GM18909 (cell line): ENCODE results near the gene KHNYN.
"Not testable (repeated sequence)": the region's sequence is repeated elsewhere in the genome, so short reads cannot be mapped to it uniquely, and the experiment has no call there.

ENCODE experiments used
- ATAC-seq: cut with Tn5 transposase; IDR thresholded peaks from one replicate; pipeline ENCODE4 v1.9.1; 2021; ENCODE audit warnings: mild to moderate bottlenecking; ENCODE audit not compliant: unreplicated experiment, poor library complexity

KHNYN gene

DNA sequence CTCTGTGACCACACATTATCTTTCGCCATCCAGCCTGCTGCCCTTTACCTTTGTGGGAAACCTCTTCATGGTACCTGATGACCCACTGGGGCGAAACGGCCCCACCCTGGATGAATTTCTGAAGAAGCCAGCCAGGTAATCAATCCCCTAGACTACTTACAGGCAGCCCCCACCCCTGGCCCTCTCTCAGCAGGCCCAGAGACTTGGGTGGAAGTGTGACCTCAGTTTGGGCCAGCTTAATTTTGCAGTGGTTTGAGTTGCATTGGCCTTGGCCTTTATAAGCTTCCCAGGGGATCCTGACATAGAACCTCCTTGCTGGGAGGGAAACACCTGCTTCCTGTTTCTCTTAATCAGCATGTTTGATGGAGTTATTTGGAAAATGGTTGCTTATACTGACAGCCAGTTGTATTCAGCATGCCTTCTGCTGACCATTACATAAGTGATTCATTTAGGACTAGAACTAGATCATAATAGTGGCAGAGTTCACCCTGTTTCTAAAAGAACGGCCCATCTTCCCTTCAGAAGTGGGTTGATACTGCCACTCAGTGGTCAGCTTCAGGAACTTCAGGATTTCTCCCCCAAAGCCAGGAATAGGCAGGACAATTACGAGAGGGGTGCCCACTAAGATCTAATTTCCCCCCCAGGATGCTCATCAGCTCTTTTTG, 6.7 kb downstream of the KHNYN start:
- ATAC-seq: peak; percentile 50

DNA sequence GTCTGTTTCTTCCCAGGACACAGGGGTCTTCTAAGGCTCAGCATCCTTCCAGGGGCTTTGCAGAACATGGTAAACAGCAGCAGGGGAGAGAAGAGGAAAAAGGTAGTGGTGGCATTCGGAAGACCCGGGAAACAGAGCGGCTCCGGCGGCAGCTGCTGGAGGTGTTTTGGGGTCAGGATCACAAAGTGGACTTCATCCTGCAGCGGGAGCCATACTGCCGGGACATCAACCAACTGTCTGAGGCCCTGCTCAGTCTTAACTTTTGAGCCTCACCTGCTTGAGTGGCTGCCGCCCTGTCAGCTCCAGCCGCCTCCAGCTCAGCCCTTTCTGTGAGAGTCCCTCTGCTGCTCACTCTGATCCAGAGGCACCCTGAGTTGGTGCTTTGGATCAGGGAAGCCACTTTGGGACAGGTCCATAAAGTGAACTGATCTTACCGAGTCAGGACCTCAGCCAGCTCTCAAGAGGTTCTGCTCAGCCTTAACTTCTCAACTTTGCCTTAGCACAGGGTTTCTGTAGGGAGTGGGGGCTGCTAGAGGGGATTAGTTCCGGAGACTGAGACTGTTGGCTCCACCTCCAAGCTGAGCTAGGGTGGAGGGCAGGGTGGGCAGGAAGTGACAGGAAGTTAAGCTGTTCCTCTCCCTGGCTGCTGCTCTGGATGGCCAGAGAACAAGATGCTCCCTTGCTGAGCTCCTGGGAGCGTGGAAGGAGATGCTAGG, 7.4 kb downstream of the KHNYN start:
- ATAC-seq: no peak

DNA sequence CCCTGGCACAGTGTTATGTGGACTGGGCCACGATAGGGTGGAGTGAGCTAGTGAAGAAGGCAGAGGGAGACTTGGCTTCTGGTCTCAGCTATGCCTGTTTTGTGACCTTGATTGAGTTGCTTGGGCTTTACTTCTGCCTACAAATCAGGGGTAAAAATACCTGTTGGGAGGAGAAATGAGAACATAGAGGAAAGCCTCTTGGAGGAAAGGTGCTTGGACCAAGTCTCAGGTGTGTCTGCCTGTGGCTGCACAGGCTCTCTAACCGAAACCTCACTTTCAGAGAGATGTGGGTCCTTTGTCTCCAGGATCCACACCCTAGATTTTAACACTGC, 7.9 kb downstream of the KHNYN start:
- no peak for ATAC-seq

DNA sequence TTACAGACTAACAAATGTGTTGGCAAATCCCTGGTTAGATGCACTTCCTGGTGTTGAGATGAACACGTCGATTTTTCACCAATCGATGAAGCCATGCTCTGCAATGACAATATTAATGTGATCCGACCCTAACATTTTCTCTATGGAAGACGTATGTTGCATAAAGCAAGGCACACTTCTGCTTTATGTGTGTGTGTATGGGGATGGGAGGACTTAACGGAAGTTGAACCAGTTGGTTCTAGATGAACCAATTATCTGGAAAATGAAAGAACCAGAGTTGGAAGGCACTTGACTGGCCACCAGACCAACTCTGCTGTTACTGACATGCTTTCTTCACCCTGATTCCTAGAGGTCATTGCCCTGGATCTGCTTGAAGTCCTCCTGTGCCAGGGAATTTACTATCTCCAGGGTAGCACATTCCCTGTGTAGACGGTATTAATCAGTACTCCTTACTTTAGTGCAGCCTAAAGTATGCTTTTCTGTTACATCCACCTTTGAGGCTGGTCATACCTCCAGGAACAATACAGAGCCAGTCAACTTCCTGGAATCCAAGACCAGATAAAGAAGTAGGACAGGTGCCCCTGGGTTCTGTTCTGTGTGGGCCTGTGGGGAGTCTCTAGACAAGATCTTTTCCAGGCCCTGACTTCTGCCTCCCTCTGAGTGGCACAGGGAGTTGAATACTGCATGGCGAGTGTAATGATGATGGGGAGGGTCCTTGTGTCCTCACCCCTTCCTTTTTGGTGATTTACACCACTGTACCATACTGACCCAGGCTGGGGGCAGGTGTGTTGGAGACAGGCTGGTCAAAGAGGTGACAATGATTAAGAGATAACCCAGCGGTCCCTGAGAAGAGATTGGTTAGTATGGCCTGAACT, 8.7 kb downstream of the KHNYN start:
- no peak for ATAC-seq

DNA sequence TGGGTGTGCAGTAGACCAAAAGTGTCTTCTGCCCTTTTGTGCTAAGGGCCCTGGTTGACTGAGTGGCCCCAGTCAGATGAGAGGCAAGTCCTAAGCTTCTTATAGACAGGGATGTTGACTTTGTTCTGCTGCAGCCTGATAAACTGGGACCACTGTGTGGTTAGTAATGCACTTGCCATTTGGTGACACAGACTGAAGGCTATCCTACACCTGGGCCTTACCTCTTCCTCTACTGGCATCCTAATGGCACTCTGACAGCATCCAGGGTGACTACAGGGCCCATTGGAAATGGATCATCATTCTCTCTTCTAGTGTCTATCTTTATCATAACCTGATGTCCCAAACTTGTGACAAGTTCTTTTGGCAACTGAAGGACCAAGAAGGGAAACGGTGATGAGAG, 9.5 kb downstream of the KHNYN start:
- ATAC-seq: no peak

DNA sequence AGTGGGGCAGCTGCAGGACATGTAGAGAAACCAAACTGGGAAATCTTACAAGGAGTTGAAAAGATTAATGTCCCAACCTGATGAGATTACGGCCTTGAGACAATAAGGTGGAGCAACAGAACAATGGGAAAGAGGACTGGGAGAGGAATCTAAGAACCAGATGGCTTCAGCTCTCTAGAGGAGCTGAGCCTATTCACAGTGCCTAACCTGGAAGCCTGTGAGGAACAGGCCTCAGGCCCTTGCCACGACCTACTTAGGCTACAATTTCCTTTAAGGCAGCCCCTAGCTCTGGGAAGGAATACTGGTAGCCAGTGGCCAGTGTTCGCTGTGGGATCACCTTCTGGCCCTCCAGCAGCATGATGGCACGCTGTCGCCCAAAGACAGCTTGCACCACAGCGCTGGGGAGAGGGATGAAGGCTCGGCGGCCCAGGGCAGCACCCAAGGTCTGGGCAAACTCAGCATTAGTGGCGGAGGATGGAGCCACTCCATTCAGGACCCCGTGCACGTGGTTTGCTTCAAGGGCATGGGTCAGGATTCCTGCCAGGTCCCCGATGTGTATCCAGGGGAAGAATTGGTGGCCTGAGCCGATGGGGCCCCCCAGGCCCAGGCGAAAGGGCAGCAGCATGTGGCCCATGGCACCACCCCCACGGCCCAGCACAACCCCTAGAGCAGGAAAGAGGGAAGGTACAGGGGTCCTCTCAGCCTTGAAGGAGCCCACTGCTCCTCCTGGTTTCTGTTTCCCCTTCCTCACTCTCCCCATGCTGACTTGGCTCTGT, 10.3 kb downstream of the KHNYN start:
- no peak for ATAC-seq

DNA sequence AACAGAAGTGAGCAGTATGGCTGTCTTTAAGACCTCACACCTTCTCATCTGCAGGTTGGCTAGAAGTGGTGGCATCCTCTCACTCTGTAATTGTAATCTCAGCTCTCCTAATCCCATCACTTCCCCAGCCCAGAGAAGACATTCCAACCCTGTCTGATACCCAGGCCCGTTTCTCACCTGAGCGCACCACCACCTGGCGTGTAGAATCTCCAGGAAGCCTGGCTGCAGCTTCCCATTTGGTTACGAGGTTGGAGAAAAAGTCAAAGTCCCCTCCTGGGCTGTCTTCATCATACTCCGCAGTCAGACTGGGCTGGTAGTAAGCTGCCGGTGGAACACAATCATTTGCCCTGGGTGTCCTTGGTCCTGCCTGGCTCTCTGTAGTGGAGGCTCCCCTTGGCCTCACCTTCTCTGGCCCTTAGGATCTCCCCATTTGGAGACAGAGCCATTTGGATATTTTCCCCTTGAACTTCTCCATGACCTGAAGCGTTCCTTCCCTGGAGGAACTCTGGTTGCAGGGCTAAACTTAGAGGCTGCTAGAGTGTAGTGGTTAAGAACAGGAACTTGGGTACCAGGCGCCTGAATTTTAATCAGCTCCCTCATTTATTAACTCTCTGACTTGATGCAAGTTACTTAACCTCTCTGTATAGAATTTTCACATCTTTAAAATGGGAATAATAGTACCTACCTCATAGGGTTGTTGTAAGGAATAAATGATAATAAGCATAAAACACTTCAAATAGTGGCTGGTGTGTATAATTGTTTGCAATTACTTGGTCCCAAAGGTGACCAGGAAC, 11.0 kb downstream of the KHNYN start:
- ATAC-seq: no peak

DNA sequence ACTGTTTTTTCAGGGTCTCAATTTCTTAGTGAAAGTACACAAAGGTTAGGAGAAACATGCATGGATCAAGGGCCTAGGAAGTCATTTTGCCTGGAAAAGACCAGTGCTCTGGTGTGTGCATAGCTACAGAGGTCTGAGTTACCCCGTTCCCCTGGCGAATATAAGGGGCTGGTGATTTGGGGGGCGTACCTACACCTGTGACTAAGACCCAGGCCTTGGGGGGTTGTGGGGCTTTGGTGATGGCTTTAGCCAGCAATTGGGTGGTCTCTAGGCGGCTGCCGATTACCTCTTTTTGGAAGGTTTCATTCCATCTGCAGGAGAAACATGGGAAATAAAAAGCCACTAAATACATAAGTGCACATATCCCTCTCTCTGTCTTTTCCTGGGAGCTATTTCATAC, 11.7 kb downstream of the KHNYN start:
- no peak for ATAC-seq

DNA sequence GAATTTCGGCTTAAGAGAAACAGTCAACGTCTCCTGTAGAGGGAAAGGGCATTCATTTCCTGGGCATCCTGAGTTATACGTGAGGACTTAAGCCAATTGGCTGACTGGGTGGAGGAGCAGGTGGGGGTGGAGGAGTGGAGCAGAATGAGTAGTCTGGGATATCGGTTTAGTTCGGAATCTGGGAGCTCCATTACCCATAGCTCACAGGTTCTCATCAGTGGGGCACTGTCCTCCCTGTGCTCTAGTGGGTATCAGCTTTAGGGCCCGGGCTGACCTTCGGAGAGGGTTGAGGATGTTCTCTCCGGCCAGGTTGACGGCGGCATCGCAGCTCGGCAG, 12.1 kb downstream of the KHNYN start:
- ATAC-seq: no peak

DNA sequence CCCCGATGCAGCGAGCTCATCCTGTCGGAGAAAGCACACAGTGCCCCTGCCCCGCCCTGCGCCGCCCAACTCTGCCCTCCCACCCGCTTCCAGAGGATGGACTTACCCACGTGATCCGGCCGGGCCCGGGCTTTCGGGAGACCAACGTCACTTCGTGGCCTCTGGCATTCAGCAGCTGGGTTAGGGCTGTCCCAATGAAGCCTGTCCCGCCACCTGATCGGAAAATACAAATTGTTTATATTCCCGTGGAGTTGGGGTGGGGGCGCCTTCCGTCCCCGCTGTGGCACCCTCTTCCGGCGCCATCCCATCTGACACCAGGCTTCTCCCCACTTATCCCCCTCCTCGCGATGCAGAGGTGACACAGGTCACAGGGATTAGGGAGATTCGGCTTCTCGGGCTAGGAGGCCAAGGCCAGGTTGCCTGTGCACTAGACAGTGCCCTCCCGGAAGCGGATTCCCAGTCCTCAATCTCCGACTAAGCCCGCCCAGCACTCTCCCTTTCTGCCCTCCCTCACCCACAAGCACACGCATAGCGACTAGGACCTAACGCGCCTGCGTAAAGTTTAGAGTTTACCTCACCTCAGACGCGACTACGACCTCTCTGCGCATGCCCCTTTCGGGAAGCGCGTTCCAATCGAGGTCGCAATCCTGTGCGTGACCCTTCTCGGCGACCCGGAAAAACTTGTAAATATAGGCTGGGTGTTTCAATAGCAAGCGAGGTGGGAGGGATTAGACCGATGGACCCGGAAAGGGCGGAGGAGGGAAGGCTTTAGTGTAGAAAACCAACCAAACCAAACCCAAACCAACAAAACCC, 12.7 kb downstream of the KHNYN start, which contains the start of gene SDR39U1:
Gene SDR39U1, minus strand, starts transcription at position 537 of the 813 bp plus-strand sequence. Its CDS starts 7 bp downstream, at position 530.
- ATAC-seq: peak; percentile 93

DNA sequence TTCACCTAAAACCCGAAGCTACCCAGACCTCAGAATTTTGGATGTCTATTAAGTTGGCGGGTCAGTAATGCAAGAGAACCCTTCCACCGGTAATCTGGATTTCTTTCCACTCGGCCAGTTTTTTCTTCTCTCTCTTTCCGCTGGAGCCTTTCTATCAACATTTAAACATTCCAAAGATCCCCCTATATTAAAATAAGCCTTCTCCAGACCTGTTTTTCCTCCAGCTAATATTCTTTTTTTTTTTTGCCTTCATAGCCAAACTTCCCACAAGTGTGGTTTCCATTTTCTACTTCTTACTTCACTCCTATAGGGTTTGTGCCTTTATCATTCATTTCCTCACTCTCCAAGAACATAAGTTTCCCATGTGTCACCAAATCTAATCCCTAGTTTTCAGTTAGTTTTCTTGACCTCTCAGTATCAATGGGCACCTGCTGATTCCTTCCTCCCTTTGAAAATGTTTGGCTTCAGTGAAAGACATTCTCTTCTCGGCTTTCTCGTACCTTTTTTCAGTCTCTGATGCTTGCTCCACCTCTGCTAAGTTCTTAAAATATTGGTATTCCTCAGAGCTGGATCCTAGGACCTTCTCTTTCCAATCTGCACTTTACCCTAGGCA, 13.4 kb downstream of the KHNYN start:
- no peak for ATAC-seq

DNA sequence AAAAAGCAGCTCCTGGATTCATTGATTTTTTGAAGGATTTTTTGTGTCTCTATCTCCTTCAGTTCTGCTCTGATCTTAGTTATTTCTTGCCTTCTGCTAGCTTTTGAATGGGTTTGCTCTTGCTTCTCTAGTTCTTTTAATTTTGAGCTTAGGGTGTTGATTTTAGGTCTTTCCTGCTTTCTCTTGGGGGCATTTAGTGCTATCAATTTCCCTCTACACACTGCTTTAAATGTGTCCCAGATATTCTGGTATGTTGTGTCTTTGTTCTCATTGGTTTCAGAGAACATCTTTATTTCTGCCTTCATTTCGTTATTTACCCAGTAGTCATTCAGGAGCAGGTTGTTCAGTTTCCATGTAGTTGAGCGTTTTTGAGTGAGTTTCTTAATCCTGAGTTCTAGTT, 21.1 kb downstream of the KHNYN start:
- ATAC-seq: not testable (repeated sequence)

DNA sequence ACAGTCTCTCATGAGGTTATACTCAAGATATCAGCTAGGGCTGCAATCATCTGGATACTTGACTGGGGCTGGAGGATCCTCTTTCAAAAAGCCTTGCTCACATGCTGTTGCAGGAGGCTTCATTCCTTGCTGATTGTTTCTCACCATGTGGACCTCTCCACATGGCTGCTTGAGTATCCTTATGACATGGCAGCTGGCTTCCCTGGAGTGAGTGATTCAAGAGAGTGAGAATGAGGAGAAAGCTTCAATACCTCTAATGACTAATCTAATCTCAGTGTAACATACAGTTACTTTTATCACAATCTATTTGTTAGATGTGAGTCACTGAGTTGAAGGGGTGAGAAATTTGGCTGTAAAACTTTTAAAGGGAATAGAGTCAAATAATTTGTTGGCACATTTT, 27.2 kb downstream of the KHNYN start:
- ATAC-seq: no peak

DNA sequence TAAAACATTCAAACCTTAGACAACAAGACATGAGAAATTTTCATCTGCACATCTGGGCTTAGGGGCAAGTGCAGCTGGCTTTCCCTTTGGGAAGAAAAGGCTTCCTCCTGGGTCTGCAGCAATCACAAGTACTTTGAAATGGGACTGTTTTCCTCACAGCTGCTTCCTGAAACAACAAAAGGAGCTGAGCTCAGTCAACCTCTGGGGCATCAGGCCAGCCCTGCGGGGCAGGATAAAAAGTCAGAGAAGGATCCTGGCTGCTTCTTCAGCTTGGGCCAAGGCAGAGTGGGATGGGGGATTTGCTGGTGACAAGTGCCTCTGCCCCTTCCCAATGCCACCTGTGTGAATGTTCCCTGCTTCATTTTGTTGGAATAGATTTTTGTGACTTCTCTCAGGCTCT, 29.0 kb downstream of the KHNYN start:
- ATAC-seq: no peak

DNA sequence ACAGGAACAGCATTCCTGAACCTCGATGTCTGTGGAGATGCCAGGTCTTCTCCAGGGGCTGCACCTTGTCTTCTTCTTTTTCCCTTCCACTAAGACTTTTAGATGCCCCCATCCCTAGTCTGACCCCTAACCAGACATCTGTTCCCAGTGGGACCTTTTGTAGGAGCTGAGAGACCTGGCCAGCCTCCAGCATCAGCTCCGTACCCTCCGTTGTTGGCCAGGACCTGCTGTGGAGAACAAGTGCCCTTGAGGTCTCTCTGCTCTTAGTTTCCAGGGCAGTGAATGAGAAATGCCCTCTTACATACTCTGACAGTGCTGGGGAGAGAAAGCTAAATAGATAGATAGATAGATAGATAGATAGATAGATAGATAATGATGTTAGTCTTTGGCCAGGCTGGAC, 29.6 kb downstream of the KHNYN start:
- ATAC-seq: no peak

DNA sequence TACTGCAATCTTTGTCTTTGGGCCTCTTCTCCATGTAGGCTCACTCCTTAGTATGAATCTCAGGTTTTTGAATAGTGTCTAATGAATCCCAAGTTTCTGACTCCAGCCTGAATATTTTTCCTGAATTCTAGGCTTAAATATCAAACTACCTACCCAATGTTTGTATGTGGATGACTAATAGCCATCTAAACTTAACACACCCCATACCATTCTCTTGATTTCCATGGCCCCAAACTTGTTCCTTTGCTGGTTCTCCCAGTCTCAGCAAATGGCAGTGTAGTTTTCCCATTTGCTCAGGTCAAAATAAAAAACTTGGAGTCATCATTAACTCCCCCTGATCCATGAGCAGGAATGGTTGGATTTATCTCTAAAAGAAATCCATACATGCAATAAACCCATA, 31.6 kb downstream of the KHNYN start:
- no peak for ATAC-seq

DNA sequence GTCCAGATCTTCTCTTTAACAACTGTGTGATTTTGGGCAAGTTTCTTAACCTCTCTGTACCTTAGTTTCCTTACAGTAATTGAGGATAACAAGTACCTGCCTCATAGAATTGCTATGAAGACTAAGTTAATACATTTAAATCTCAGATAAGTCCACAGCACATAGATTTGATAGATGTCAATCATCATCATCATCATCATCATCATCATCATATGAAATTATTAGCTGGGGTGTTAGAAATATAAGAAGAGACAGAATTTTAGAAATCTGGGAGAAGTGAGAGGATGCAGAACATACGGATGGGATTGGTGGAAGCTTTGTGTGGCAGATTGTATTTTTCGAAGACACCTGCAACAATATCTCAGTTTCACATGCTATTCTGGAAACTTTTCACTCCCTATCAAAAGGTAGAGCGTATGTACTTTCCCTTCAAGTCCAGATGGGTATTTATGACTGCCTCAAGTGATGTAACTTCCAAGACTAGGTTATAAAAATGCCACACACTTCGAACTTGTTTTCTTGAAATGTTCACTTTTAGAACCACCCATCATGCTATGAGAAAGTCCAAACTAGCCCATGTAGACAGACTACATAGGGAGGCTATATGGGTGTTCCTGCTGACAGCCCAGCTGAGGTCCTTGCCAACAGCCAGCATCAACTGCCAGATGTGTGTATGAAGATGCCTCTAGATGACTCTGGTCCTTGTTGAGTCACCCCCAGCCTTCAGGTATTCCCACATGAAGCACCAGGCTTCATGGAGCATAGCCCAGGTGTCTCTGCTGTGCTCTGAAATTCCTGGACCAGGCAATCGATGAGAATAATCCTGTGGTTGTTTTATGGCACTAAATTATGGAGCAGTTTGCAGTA, 33.5 kb downstream of the KHNYN start:
- no peak for ATAC-seq
